ENCODE data around the gene ARHGAP19. TPM values are rescaled to one million over a fixed set of nuclear protein-coding genes. Genes with fewer than 3 reads are reported as not detected.

Gene ARHGAP19, protein sequence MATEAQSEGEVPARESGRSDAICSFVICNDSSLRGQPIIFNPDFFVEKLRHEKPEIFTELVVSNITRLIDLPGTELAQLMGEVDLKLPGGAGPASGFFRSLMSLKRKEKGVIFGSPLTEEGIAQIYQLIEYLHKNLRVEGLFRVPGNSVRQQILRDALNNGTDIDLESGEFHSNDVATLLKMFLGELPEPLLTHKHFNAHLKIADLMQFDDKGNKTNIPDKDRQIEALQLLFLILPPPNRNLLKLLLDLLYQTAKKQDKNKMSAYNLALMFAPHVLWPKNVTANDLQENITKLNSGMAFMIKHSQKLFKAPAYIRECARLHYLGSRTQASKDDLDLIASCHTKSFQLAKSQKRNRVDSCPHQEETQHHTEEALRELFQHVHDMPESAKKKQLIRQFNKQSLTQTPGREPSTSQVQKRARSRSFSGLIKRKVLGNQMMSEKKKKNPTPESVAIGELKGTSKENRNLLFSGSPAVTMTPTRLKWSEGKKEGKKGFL
- 7.5 and 18.7 TPM in 2 replicates for total RNA-seq
- polyA plus RNA-seq = 5.3 and 15.8 TPM in 2 replicates

DNA sequence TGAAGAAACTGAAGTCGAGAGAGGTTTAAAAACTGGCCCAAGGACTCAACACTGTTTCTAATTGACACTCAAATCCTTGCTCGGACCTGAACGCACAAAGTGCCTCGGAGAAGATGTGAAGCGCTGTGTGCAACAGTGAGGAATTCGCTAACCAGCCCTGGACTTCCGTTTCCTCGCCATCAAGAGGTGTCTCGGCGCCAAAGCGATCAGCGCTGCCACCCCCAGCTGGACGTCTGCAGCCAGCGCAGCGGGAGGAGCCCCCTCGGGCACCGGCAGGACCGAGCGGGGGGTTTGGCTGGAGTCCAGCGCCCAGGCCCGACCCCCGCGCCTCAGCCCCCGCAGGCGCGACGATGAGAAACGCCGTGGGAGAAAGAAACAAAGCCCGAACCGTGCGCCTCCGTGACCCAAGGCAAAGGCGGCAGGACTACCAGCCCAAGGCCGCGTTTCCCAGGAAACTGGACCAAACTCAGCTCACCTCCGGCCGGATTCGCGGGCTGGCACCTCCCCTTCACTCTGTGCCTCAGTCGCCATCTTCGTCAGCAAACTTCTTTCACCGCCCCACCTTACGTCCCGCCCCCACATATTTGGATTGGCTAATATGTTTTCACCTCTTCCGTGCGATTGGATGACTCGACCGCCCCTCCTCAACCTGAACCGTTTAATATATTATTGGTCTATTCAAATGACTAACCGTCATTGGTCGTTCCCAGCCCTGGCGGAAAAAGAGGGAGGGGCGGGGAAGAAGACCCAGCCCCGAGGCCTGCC, at the start of gene ARHGAP19:
Gene ARHGAP19, minus strand, starts transcription at position 541 of the 765 bp plus-strand sequence. Its CDS starts 10 bp downstream, at position 531.
- TF ChIP-seq, protein P1, sequence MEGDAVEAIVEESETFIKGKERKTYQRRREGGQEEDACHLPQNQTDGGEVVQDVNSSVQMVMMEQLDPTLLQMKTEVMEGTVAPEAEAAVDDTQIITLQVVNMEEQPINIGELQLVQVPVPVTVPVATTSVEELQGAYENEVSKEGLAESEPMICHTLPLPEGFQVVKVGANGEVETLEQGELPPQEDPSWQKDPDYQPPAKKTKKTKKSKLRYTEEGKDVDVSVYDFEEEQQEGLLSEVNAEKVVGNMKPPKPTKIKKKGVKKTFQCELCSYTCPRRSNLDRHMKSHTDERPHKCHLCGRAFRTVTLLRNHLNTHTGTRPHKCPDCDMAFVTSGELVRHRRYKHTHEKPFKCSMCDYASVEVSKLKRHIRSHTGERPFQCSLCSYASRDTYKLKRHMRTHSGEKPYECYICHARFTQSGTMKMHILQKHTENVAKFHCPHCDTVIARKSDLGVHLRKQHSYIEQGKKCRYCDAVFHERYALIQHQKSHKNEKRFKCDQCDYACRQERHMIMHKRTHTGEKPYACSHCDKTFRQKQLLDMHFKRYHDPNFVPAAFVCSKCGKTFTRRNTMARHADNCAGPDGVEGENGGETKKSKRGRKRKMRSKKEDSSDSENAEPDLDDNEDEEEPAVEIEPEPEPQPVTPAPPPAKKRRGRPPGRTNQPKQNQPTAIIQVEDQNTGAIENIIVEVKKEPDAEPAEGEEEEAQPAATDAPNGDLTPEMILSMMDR (IDR thresholded peaks at IDR 0.05; ENCODE audit: low read depth, low read length) = no peak

DNA sequence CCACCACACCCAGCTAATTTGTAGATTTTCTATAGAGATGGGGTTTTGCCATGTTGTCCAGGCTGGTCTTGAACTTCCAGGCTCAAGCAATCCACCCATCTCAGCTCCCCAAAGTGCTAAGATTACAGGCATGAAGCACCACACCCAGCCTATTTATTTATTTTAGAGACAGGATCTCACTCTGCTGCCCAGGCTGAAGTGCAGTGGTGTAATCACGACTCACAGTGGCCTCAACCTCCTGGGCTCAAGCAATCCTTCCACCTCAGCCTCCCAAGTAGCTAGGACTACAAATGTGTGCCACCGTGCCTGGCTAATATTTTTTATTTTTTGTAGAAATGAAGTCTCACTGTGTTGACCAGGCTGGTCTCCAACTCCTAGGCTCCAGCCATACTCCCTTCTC, 49.0 kb upstream of the ARHGAP19 start:
- Histone ChIP-seq H3K27ac (no peak overlapping the region), H3K4me1 (ENCODE audit: low read depth) (peaks cover 8% of the 10 kb centered on the region), H3K4me3 (no peak overlapping the region), H3K36me3 (no peaks in the 10 kb centered on the region), H3K9me3 (ENCODE audit: low read depth) (no peaks in the 10 kb centered on the region), H3K27me3 (no peaks in the 10 kb centered on the region)
- TF ChIP-seq, protein P1 (IDR thresholded peaks at IDR 0.05; ENCODE audit: low read depth, low read length) = no peak
- DNase-seq (ENCODE audit: low read depth in 1 of 2, low spot score in 1 of 2) = no peak

More for the DNA sequence above, at the start of gene ARHGAP19:
- peak; percentile 97 to 99 for DNase-seq (ENCODE audit: low read depth in 1 of 2, low spot score in 1 of 2)
- Histone ChIP-seq H3K27ac (peak within 1 kb of the TSS; percentile 92), H3K9me3 (ENCODE audit: low read depth) (no peaks in the 10 kb centered on the region), H3K27me3 (no peaks in the 10 kb centered on the region), H3K4me1 (ENCODE audit: low read depth) (no peaks in the 10 kb centered on the region), H3K4me3 (peak within 1 kb of the TSS; percentile 64), H3K36me3 (no peaks in the 10 kb centered on the region)

DNA sequence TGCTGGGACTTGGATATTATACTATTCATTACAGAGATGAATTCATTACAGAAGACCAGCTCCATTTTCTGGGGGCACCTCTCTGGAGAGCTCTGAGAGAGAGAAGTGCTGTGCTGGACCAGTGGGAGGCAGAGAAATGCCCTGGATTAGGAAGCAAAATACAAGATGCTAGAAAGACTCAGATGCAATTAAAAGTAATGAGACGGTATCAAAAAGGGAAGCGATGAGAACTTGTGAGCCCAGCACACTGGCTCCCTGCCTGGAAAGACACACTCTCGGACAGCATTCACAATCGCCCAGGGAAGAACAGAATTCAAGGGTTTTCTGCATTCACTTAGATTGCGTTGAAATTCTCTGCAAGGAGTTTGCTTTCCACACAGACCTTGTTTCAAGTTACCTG, 45.6 kb upstream of the ARHGAP19 start:
- H3K27me3 ChIP-seq = no peaks in the 10 kb centered on the region
- H3K27ac ChIP-seq = no peak overlapping the region
- H3K4me3 ChIP-seq = no peak overlapping the region

DNA sequence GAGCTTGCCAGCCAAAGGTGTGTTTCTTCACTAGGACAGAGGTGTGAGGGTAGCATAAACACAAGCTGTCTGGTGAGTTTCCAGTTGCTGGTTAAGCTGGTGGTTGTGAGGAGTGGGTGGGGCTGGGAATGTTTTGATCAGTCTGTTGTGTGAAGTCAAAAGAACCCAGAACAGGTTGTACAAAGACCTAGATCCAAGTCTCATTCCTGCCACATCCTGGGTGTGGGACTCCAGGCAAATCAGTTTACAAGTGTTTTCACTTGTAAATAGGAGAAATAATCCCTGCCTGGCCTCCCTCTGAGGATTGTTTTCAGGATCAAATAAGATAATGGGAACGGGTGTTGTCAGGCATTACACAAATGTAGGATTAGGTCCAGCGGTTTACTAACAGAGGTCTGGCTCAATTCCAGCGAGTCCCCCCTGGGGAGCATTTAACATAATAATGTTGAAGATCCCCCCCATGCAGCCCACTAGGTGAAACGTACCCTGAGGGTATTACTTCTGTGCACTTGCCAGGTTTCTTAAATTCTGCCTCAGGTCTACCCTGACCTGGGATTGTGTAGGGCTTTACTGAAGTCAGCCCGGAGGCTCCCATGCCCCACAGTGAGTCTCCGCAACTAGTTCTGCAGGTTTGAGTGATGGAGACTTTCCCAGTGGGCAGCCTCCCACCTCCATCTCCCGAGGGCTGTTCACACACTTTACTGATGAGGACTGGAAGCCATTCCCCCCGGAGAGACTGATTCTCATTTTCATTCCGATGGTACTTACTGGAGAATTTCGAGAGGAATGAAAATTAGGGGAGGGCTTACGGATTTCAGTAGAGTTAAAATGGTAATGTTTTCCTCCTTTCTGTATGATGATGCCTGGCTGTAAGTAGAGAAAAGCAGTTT, 44.8 kb upstream of the ARHGAP19 start:
- H3K36me3 ChIP-seq = no peaks in the 10 kb centered on the region
- DNase-seq (ENCODE audit: low read depth in 1 of 2, low spot score in 1 of 2) = no peak
- TF ChIP-seq, protein P1 (IDR thresholded peaks at IDR 0.05; ENCODE audit: low read depth, low read length) = no peak
- H3K4me3 ChIP-seq = no peak overlapping the region
- no peaks in the 10 kb centered on the region for H3K9me3 ChIP-seq (ENCODE audit: low read depth)
- peaks cover 11% of the 10 kb centered on the region for H3K4me1 ChIP-seq (ENCODE audit: low read depth)
- no peak overlapping the region for H3K27ac ChIP-seq
- no peaks in the 10 kb centered on the region for H3K27me3 ChIP-seq

More for the DNA sequence above, 45.6 kb upstream of the ARHGAP19 start:
- Histone ChIP-seq H3K9me3 (ENCODE audit: low read depth) (no peaks in the 10 kb centered on the region), H3K36me3 (no peaks in the 10 kb centered on the region), H3K4me1 (ENCODE audit: low read depth) (peaks cover 11% of the 10 kb centered on the region)
- TF ChIP-seq, protein P1 (IDR thresholded peaks at IDR 0.05; ENCODE audit: low read depth, low read length) = no peak
- no peak for DNase-seq (ENCODE audit: low read depth in 1 of 2, low spot score in 1 of 2)

DNA sequence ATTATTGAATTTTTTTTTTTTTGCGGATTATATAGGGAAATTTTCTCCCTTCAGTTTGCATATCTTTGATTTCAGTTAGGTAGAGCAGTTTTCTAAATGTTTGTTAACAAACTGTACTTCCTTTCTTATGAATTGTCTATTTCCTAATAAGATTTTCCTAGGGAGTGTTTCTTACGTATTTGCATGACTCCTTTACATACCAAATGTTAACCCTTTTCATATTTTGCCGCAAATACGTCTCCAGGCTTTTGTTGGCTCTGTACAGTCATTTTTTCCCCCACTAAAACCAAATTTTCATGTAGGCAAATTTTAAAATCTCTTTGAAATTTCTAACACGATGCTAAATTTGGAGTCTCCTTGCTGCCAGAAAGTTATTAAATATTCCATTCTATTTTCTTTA, 44.0 kb upstream of the ARHGAP19 start:
- no peak overlapping the region for H3K4me3 ChIP-seq
- no peak for DNase-seq (ENCODE audit: low read depth in 1 of 2, low spot score in 1 of 2)

More for the DNA sequence above, 44.0 kb upstream of the ARHGAP19 start:
- TF ChIP-seq, protein P1 (IDR thresholded peaks at IDR 0.05; ENCODE audit: low read depth, low read length) = no peak
- Histone ChIP-seq H3K4me1 (ENCODE audit: low read depth) (peaks cover 19% of the 10 kb centered on the region), H3K9me3 (ENCODE audit: low read depth) (no peaks in the 10 kb centered on the region), H3K27ac (no peak overlapping the region), H3K27me3 (no peaks in the 10 kb centered on the region), H3K36me3 (no peaks in the 10 kb centered on the region)
